WTC11 (cell line): Measurements from ENCODE around the gene VPS39. TPM values are rescaled to one million over a fixed set of nuclear protein-coding genes. Genes with fewer than 3 reads are reported as not detected.

Experiments
- ATAC-seq: fragments of 200-7000 bp; cut with Tn5 transposase; 2 replicates; pipeline ENCODE4 v1.10.0; 2021; ENCODE audit warnings: mild to moderate bottlenecking, moderate library complexity
- CTCF ChIA-PET: fragments of 300-600 bp; sonication (Branson Sonifier 250); formaldehyde crosslinking; loops from one replicate; lab custom pipeline; 2021; ENCODE audit warnings: antibody characterized with exemption; lab: Charles Lee
- POLR2A ChIA-PET: fragments of 350-600 bp; sonication (Branson Sonifier 250); formaldehyde crosslinking; loops from one replicate; lab custom pipeline; 2021; ENCODE audit warnings: antibody characterized with exemption; lab: Charles Lee
- DNase-seq: peaks from one replicate; pipeline ENCODE4 v3.0.0; 2021; ENCODE audit warnings: low spot score
- H3K27ac Mint-ChIP-seq: 2 replicates; pipeline ENCODE4 v1.8.0; 2021; ENCODE audit warnings: mixed read lengths
- H3K27me3 Mint-ChIP-seq: 2 replicates; pipeline ENCODE4 v1.8.0; 2021; ENCODE audit warnings: low read depth, mild to moderate bottlenecking, moderate library complexity, mixed read lengths
- H3K36me3 Mint-ChIP-seq: 2 replicates; pipeline ENCODE4 v1.8.0; 2021; ENCODE audit warnings: mixed read lengths
- H3K4me1 Mint-ChIP-seq: 2 replicates; pipeline ENCODE4 v1.8.0; 2022; ENCODE audit warnings: mixed read lengths
- H3K4me3 Mint-ChIP-seq: 2 replicates; pipeline ENCODE4 v1.8.0; 2021; ENCODE audit warnings: mild to moderate bottlenecking, moderate library complexity, mixed read lengths
- H3K9me3 Mint-ChIP-seq: 2 replicates; pipeline ENCODE4 v1.8.0; 2021; ENCODE audit warnings: mixed read lengths
- ESRRA ChIP-seq: sonication (generic); formaldehyde crosslinking; IDR thresholded peaks from 2 replicates; pipeline ENCODE4 v1.8.1; 2022; ENCODE audit warnings: mild to moderate bottlenecking, missing genetic modification reagents, borderline replicate concordance
- FOXJ3 ChIP-seq: sonication (generic); formaldehyde crosslinking; IDR thresholded peaks from 2 replicates; pipeline ENCODE4 v1.9.0; 2021; ENCODE audit warnings: missing genetic modification reagents, mild to moderate bottlenecking, borderline replicate concordance
- FOXK1 ChIP-seq: sonication (generic); formaldehyde crosslinking; IDR thresholded peaks from 2 replicates; pipeline ENCODE4 v1.8.0; 2022; ENCODE audit warnings: mild to moderate bottlenecking, moderate library complexity, missing genetic modification reagents
- GRHL2 ChIP-seq: fragments of 250-450 bp; sonication (Bioruptor Pico); IDR thresholded peaks from 2 replicates; pipeline ENCODE4 v1.8.0; 2022; ENCODE audit warnings: mild to moderate bottlenecking, moderate library complexity; ENCODE audit not compliant: insufficient replicate concordance, severe bottlenecking
- IRF2 ChIP-seq: sonication (generic); formaldehyde crosslinking; IDR thresholded peaks from 2 replicates; pipeline ENCODE4 v1.8.0; 2022; ENCODE audit warnings: low read depth, missing genetic modification reagents, borderline replicate concordance
- SOX15 ChIP-seq: fragments of 250-450 bp; sonication (Bioruptor Pico); IDR thresholded peaks from 2 replicates; pipeline ENCODE4 v1.9.0; 2021; ENCODE audit warnings: mild to moderate bottlenecking
- TCF7 ChIP-seq: sonication (generic); formaldehyde crosslinking; IDR thresholded peaks from 2 replicates; pipeline ENCODE4 v1.8.0; 2022; ENCODE audit warnings: mild to moderate bottlenecking, low read depth, missing genetic modification reagents, moderate library complexity
- ZNF416 ChIP-seq: fragments of 250-450 bp; sonication (Bioruptor Pico); IDR thresholded peaks from 2 replicates; pipeline ENCODE4 v1.9.0; 2021; ENCODE audit warnings: mild to moderate bottlenecking, inconsistent platforms
- total RNA-seq: library from RNA; stranded (reverse); gene quantifications from 3 replicates; pipeline ENCODE4 v1.2.3, GENCODE V29; 2021
- TF ChIP-seq, protein P1 (sequence below): sonication (generic); formaldehyde crosslinking; IDR thresholded peaks from 2 replicates; pipeline ENCODE4 v1.8.1; 2023; ENCODE audit warnings: mild to moderate bottlenecking, moderate library complexity, missing genetic modification reagents
- TF ChIP-seq, protein P2 (sequence below): sonication (generic); formaldehyde crosslinking; IDR thresholded peaks from 2 replicates; pipeline ENCODE4 v1.8.1; 2023; ENCODE audit warnings: mild to moderate bottlenecking, missing genetic modification reagents
- TF ChIP-seq, protein P3 (sequence below): sonication (generic); formaldehyde crosslinking; IDR thresholded peaks from 2 replicates; pipeline ENCODE4 v1.8.1; 2022; ENCODE audit warnings: missing genetic modification reagents, borderline replicate concordance
- TF ChIP-seq, protein P4 (sequence below): fragments of 250-450 bp; sonication (Bioruptor Pico); IDR thresholded peaks from 2 replicates; pipeline ENCODE4 v1.8.0; 2021; ENCODE audit warnings: mild to moderate bottlenecking
- TF ChIP-seq, protein P5 (sequence below): sonication (generic); formaldehyde crosslinking; IDR thresholded peaks from 2 replicates; pipeline ENCODE4 v1.8.0; 2023; ENCODE audit warnings: missing genetic modification reagents, mild to moderate bottlenecking, borderline replicate concordance
- TF ChIP-seq, protein P6 (sequence below): fragments of 250-450 bp; sonication (Bioruptor Pico); IDR thresholded peaks from 2 replicates; pipeline ENCODE4 v1.9.0; 2021; ENCODE audit warnings: mild to moderate bottlenecking

The VPS39 gene
- total RNA-seq, 1 experiment from 2014 or later, result 44.5 TPM

DNA sequence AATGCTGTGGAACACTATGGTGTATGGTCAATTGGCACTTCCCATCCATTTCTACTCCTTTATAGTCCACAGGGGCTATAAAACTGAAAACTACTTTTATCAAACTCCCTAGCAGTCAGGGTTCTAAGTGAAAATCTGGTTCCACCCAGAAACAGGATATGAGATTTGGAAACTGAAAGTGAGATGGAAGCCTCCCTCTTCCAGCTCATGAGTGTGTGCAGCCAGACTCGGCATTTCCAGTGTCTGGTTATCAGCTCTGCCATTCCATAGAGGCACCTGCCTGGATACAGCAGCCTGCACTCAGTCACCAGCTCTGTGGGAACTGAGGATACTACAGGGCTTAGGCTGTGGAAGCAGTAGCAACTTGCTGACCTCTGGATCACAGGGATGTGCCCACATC lies 37.0 kb downstream of the VPS39 start:
- no peaks in the 10 kb centered on the region for H3K9me3 Mint-ChIP-seq
- no peak overlapping the region for H3K27ac Mint-ChIP-seq
- peaks cover 39% of the 10 kb centered on the region for H3K36me3 Mint-ChIP-seq
- ATAC-seq, result no peak
- no peaks in the 10 kb centered on the region for H3K4me1 Mint-ChIP-seq
- CTCF ChIA-PET, result interaction anchor here (1.8 kb wide), 1 partner anchor 214 kb away, joined by 5 read pairs; no protein-coding TSS in a partner anchor
- POLR2A ChIA-PET, result no interaction called here
- TF ChIP-seq, protein P1, sequence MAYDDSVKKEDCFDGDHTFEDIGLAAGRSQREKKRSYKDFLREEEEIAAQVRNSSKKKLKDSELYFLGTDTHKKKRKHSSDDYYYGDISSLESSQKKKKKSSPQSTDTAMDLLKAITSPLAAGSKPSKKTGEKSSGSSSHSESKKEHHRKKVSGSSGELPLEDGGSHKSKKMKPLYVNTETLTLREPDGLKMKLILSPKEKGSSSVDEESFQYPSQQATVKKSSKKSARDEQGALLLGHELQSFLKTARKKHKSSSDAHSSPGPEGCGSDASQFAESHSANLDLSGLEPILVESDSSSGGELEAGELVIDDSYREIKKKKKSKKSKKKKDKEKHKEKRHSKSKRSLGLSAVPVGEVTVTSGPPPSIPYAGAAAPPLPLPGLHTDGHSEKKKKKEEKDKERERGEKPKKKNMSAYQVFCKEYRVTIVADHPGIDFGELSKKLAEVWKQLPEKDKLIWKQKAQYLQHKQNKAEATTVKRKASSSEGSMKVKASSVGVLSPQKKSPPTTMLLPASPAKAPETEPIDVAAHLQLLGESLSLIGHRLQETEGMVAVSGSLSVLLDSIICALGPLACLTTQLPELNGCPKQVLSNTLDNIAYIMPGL (CRISPR knock-in tag), result no peak
- TF ChIP-seq, protein P2, sequence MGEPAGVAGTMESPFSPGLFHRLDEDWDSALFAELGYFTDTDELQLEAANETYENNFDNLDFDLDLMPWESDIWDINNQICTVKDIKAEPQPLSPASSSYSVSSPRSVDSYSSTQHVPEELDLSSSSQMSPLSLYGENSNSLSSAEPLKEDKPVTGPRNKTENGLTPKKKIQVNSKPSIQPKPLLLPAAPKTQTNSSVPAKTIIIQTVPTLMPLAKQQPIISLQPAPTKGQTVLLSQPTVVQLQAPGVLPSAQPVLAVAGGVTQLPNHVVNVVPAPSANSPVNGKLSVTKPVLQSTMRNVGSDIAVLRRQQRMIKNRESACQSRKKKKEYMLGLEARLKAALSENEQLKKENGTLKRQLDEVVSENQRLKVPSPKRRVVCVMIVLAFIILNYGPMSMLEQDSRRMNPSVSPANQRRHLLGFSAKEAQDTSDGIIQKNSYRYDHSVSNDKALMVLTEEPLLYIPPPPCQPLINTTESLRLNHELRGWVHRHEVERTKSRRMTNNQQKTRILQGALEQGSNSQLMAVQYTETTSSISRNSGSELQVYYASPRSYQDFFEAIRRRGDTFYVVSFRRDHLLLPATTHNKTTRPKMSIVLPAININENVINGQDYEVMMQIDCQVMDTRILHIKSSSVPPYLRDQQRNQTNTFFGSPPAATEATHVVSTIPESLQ (CRISPR knock-in tag), result no peak
- TF ChIP-seq, protein P3, sequence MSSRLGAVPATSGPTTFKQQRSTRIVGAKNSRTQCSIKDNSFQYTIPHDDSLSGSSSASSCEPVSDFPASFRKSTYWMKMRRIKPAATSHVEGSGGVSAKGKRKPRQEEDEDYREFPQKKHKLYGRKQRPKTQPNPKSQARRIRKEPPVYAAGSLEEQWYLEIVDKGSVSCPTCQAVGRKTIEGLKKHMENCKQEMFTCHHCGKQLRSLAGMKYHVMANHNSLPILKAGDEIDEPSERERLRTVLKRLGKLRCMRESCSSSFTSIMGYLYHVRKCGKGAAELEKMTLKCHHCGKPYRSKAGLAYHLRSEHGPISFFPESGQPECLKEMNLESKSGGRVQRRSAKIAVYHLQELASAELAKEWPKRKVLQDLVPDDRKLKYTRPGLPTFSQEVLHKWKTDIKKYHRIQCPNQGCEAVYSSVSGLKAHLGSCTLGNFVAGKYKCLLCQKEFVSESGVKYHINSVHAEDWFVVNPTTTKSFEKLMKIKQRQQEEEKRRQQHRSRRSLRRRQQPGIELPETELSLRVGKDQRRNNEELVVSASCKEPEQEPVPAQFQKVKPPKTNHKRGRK (CRISPR knock-in tag), result no peak
- TF ChIP-seq IRF2 (CRISPR knock-in tag), result no peak
- TF ChIP-seq, protein P4, sequence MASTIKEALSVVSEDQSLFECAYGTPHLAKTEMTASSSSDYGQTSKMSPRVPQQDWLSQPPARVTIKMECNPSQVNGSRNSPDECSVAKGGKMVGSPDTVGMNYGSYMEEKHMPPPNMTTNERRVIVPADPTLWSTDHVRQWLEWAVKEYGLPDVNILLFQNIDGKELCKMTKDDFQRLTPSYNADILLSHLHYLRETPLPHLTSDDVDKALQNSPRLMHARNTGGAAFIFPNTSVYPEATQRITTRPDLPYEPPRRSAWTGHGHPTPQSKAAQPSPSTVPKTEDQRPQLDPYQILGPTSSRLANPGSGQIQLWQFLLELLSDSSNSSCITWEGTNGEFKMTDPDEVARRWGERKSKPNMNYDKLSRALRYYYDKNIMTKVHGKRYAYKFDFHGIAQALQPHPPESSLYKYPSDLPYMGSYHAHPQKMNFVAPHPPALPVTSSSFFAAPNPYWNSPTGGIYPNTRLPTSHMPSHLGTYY (CRISPR knock-in tag), result no peak
- no peak for TF ChIP-seq GRHL2 (CRISPR knock-in tag)
- TF ChIP-seq FOXJ3 (CRISPR knock-in tag), result no peak
- TF ChIP-seq TCF7 (CRISPR knock-in tag), result no peak
- TF ChIP-seq, protein P5, sequence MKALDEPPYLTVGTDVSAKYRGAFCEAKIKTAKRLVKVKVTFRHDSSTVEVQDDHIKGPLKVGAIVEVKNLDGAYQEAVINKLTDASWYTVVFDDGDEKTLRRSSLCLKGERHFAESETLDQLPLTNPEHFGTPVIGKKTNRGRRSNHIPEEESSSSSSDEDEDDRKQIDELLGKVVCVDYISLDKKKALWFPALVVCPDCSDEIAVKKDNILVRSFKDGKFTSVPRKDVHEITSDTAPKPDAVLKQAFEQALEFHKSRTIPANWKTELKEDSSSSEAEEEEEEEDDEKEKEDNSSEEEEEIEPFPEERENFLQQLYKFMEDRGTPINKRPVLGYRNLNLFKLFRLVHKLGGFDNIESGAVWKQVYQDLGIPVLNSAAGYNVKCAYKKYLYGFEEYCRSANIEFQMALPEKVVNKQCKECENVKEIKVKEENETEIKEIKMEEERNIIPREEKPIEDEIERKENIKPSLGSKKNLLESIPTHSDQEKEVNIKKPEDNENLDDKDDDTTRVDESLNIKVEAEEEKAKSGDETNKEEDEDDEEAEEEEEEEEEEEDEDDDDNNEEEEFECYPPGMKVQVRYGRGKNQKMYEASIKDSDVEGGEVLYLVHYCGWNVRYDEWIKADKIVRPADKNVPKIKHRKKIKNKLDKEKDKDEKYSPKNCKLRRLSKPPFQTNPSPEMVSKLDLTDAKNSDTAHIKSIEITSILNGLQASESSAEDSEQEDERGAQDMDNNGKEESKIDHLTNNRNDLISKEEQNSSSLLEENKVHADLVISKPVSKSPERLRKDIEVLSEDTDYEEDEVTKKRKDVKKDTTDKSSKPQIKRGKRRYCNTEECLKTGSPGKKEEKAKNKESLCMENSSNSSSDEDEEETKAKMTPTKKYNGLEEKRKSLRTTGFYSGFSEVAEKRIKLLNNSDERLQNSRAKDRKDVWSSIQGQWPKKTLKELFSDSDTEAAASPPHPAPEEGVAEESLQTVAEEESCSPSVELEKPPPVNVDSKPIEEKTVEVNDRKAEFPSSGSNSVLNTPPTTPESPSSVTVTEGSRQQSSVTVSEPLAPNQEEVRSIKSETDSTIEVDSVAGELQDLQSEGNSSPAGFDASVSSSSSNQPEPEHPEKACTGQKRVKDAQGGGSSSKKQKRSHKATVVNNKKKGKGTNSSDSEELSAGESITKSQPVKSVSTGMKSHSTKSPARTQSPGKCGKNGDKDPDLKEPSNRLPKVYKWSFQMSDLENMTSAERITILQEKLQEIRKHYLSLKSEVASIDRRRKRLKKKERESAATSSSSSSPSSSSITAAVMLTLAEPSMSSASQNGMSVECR (CRISPR knock-in tag), result no peak
- TF ChIP-seq ESRRA (CRISPR knock-in tag), result no peak
- TF ChIP-seq FOXK1 (CRISPR knock-in tag), result no peak
- TF ChIP-seq SOX15 (CRISPR knock-in tag), result no peak
- no peak for TF ChIP-seq ZNF416 (CRISPR knock-in tag)
- TF ChIP-seq, protein P6, sequence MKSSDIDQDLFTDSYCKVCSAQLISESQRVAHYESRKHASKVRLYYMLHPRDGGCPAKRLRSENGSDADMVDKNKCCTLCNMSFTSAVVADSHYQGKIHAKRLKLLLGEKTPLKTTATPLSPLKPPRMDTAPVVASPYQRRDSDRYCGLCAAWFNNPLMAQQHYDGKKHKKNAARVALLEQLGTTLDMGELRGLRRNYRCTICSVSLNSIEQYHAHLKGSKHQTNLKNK, result no peak
- no peak overlapping the region for H3K4me3 Mint-ChIP-seq
- no peak for DNase-seq
- H3K27me3 Mint-ChIP-seq, result no peaks in the 10 kb centered on the region
